Measurements from ENCODE around the gene KRT7. TPM values are rescaled to one million over a fixed set of nuclear protein-coding genes. Genes with fewer than 3 reads are reported as not detected.
A peak's percentile ranks its signal among the peaks of the same experiment; 100 is the strongest.
"Not testable (repeated sequence)": the region's sequence is repeated elsewhere in the genome, so short reads cannot be mapped to it uniquely, and the experiment has no call there.

The KRT7 gene
- total RNA-seq, 1 donor from 2014 or later, result not detected

- no peak for DNase-seq (ENCODE audit: low spot score in 2 of 2)
- no peak for FAIRE-seq
Measured at GRCh38 chr12:52268212-52268611, 35.2 kb downstream of the KRT7 start.

- no peak for FAIRE-seq
- no peak for DNase-seq (ENCODE audit: low spot score in 2 of 2)
Measured at GRCh38 chr12:52270541-52271070, 37.6 kb downstream of the KRT7 start.

- DNase-seq (ENCODE audit: low spot score in 2 of 2) (no peak), FAIRE-seq (no peak)
Measured at GRCh38 chr12:52271158-52271557, 38.1 kb downstream of the KRT7 start.

GRCh38 chr12:52274521-52275120 is 41.6 kb downstream of the KRT7 start, which contains the start of gene KRT86:
TSS of gene KRT86 (plus strand) at chr12:52274645. CDS start at chr12:52301917, 27,272 bp downstream.
- FAIRE-seq (no peak), DNase-seq (ENCODE audit: low spot score in 2 of 2) (no peak)

GRCh38 chr12:52275686-52276085 is 42.6 kb downstream of the KRT7 start:
- DNase-seq (ENCODE audit: low spot score in 2 of 2) (no peak), FAIRE-seq (no peak)

GRCh38 chr12:52277486-52278245 is 44.6 kb downstream of the KRT7 start:
- no peak for FAIRE-seq
- DNase-seq (ENCODE audit: low spot score in 2 of 2), result no peak

- DNase-seq (ENCODE audit: low spot score in 2 of 2) (peak; percentile 70 to 87), FAIRE-seq (no peak)
Measured at GRCh38 chr12:52278575-52279421, 45.8 kb downstream of the KRT7 start.

GRCh38 chr12:52279422-52280318 is 46.6 kb downstream of the KRT7 start:
- FAIRE-seq (no peak), DNase-seq (ENCODE audit: low spot score in 2 of 2) (no peak)

- DNase-seq (ENCODE audit: low spot score in 2 of 2) (no peak), FAIRE-seq (no peak)
Measured at GRCh38 chr12:52280319-52280795, 47.3 kb downstream of the KRT7 start.

GRCh38 chr12:52280796-52281560 is 47.9 kb downstream of the KRT7 start:
- DNase-seq (ENCODE audit: low spot score in 2 of 2) (no peak), FAIRE-seq (no peak)

GRCh38 chr12:52284562-52285171 is 51.6 kb downstream of the KRT7 start:
- FAIRE-seq, result no peak
- no peak for DNase-seq (ENCODE audit: low spot score in 2 of 2)

- DNase-seq (ENCODE audit: low spot score in 2 of 2) (no peak), FAIRE-seq (no peak)
Measured at GRCh38 chr12:52285172-52285745, 52.2 kb downstream of the KRT7 start.

- no peak for DNase-seq (ENCODE audit: low spot score in 2 of 2)
- no peak for FAIRE-seq
Measured at GRCh38 chr12:52285851-52286530, 52.9 kb downstream of the KRT7 start.

- DNase-seq (ENCODE audit: low spot score in 2 of 2); FAIRE-seq: not testable (repeated sequence)
Measured at GRCh38 chr12:52286857-52287785, 54.1 kb downstream of the KRT7 start.

GRCh38 chr12:52287816-52288805 is 55.1 kb downstream of the KRT7 start:
- DNase-seq (ENCODE audit: low spot score in 2 of 2); FAIRE-seq: not testable (repeated sequence)
